GM12878 (cell line): ENCODE results near the gene RBMS1.

Experiments used
- BACH1 ChIP-seq: fragments of 450-650 bp; IDR thresholded peaks from 2 replicates; pipeline ENCODE4 v1.6.1; 2017; ENCODE audit warnings: mild to moderate bottlenecking, borderline replicate concordance
- EZH2 ChIP-seq: IDR thresholded peaks from 2 replicates; pipeline ENCODE4 v1.6.1; 2012; ENCODE audit warnings: low read depth, mild to moderate bottlenecking, control low read depth, inconsistent platforms, low read length, borderline replicate concordance; ENCODE audit not compliant: control insufficient read depth
- HDAC6 ChIP-seq: fragments of 200-600 bp; sonication (generic); IDR thresholded peaks from one replicate; pipeline ENCODE4 v1.8.0; 2017; ENCODE audit warnings: antibody characterized with exemption; ENCODE audit not compliant: unreplicated experiment
- POLR2A ChIP-seq: IDR thresholded peaks from 2 replicates; pipeline ENCODE4 v1.6.1; 2011; ENCODE audit warnings: low read depth, mild to moderate bottlenecking, low read length
- RCOR1 ChIP-seq: conservative IDR thresholded peaks from 2 replicates; pipeline ENCODE4 v1.6.1; 2012; ENCODE audit warnings: low read depth, low read length, improper control_type of control experiment
- TF ChIP-seq, protein P1 (sequence below), 3 experiments: IDR thresholded peaks in 2 of 3; conservative IDR thresholded peaks in 1 of 3; 2 replicates each; pipeline ENCODE4 v1.5.1; 2011; ENCODE audit warnings: low read depth in 3 of 3, low read length in 3 of 3, mild to moderate bottlenecking in 3 of 3, control low read depth in 2 of 3, moderate library complexity in 2 of 3, inconsistent platforms in 1 of 3, mixed read lengths in 1 of 3; ENCODE audit not compliant: control insufficient read depth in 2 of 3, insufficient read depth in 1 of 3; ENCODE audit errors: extremely low read depth in 1 of 3
- TF ChIP-seq, protein P2 (sequence below): IDR thresholded peaks from 2 replicates; pipeline ENCODE4 v1.6.1; 2011; ENCODE audit warnings: borderline replicate concordance, low read depth, mild to moderate bottlenecking, moderate library complexity, mixed read lengths, low read length; ENCODE audit not compliant: insufficient read depth; ENCODE audit errors: extremely low read length

DNA sequence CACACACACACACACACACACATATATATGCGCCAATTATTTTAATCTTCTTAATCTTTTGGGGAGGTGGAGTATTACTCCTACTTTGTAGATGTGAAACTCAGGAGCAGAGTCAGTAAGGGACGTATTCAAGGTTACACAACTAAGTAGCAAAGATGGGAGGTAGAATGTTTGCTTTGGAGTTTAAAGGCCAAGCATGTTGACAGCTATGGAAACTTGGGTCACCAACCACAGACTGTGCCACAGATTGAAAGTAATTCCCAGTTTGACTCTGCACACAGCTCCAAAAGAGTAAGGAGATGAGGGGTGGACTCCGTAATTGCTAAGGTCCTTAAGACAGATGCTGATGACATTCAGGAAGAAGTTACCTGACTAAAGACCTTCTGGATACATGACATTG, 168.7 kb downstream of the RBMS1 start:
- TF ChIP-seq, protein P1, sequence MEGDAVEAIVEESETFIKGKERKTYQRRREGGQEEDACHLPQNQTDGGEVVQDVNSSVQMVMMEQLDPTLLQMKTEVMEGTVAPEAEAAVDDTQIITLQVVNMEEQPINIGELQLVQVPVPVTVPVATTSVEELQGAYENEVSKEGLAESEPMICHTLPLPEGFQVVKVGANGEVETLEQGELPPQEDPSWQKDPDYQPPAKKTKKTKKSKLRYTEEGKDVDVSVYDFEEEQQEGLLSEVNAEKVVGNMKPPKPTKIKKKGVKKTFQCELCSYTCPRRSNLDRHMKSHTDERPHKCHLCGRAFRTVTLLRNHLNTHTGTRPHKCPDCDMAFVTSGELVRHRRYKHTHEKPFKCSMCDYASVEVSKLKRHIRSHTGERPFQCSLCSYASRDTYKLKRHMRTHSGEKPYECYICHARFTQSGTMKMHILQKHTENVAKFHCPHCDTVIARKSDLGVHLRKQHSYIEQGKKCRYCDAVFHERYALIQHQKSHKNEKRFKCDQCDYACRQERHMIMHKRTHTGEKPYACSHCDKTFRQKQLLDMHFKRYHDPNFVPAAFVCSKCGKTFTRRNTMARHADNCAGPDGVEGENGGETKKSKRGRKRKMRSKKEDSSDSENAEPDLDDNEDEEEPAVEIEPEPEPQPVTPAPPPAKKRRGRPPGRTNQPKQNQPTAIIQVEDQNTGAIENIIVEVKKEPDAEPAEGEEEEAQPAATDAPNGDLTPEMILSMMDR (IDR thresholded peaks at IDR 0.05 in 2 of 3, conservative IDR thresholded peaks at IDR 0.05 in 1 of 3; ENCODE audit: control insufficient read depth in 2 of 3, extremely low read depth in 1 of 3, insufficient read depth in 1 of 3, low read depth in 3 of 3, low read length in 3 of 3), result no peak
- TF ChIP-seq RCOR1, result no peak
- TF ChIP-seq, protein P2, sequence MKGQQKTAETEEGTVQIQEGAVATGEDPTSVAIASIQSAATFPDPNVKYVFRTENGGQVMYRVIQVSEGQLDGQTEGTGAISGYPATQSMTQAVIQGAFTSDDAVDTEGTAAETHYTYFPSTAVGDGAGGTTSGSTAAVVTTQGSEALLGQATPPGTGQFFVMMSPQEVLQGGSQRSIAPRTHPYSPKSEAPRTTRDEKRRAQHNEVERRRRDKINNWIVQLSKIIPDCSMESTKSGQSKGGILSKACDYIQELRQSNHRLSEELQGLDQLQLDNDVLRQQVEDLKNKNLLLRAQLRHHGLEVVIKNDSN, result no peak
- TF ChIP-seq EZH2, result no peak
- TF ChIP-seq HDAC6, result no peak
- no peak for TF ChIP-seq BACH1
- no peak for TF ChIP-seq POLR2A
